SK-N-MC (cell line): ENCODE results near the gene SLC12A8.

Source experiments
- DNase-seq: peaks from one replicate; pipeline ENCODE4 v3.0.0-alpha.2; 2011; ENCODE audit warnings: low read depth, low spot score
- H3K27ac ChIP-seq: fragments of 200-600 bp; sonication (generic); 2 replicates; pipeline ENCODE4 v1.5.1; 2016; ENCODE audit warnings: mixed run types
- H3K36me3 ChIP-seq: fragments of 200-600 bp; sonication (generic); 2 replicates; pipeline ENCODE4 v1.6.1; 2017; ENCODE audit warnings: antibody characterized with exemption, low read length, mixed read lengths; ENCODE audit not compliant: insufficient read depth
- H3K4me3 ChIP-seq: fragments of 200-600 bp; sonication (generic); 2 replicates; pipeline ENCODE4 v1.5.1; 2016
- H3K9ac ChIP-seq: fragments of 200-600 bp; sonication (generic); 2 replicates; pipeline ENCODE4 v1.8.0; 2017; ENCODE audit warnings: mixed run types, mixed read lengths; ENCODE audit not compliant: insufficient read length
- H3K9me3 ChIP-seq: fragments of 200-600 bp; sonication (generic); 2 replicates; pipeline ENCODE4 v1.6.1; 2017; ENCODE audit warnings: low read depth, mild to moderate bottlenecking, antibody characterized with exemption, low read length, moderate library complexity, mixed read lengths
- EZH2 ChIP-seq: fragments of 200-600 bp; sonication (generic); IDR thresholded peaks from one replicate; pipeline ENCODE4 v1.6.1; 2017; ENCODE audit warnings: antibody characterized with exemption
- FOXP2 ChIP-seq: optimal IDR thresholded peaks from 2 replicates; pipeline ENCODE3; 2011; ENCODE audit warnings: mild to moderate bottlenecking, moderate library complexity; ENCODE audit not compliant: insufficient read depth; ENCODE audit errors: extremely low read length, control extremely low read depth
- POLR2AphosphoS5 ChIP-seq: IDR thresholded peaks from 2 replicates; pipeline ENCODE4 v1.6.1; 2012; ENCODE audit warnings: mild to moderate bottlenecking, low read depth, low read length, borderline replicate concordance

SLC12A8 gene

DNA sequence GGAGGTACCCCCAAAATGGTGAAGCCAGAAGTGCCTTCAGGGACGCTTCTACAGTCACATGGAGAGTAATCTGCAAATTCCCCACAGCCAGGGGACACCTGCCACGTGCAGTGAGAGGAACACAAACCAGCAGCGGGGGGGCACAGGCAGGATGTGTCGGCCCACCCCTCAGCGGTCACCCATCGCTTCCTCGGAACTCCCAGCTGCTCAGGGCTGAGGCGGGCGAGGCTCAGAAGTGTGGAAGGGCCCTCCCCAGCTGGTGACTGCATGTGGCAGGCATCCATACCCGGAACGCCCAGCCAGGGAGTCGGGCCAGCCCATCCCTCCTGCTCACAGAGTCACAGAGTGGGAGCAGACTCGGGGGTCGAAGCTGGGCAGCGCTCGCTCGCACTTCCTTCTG, 63.7 kb downstream of the SLC12A8 start:
- no peaks in the 10 kb centered on the region for H3K9me3 ChIP-seq
- H3K9ac ChIP-seq = no peak overlapping the region
- TF ChIP-seq EZH2 = no peak
- no peak for TF ChIP-seq FOXP2
- H3K27ac ChIP-seq = no peak overlapping the region
- H3K4me3 ChIP-seq = no peak overlapping the region
- no peak for DNase-seq
- H3K36me3 ChIP-seq = no peaks in the 10 kb centered on the region

DNA sequence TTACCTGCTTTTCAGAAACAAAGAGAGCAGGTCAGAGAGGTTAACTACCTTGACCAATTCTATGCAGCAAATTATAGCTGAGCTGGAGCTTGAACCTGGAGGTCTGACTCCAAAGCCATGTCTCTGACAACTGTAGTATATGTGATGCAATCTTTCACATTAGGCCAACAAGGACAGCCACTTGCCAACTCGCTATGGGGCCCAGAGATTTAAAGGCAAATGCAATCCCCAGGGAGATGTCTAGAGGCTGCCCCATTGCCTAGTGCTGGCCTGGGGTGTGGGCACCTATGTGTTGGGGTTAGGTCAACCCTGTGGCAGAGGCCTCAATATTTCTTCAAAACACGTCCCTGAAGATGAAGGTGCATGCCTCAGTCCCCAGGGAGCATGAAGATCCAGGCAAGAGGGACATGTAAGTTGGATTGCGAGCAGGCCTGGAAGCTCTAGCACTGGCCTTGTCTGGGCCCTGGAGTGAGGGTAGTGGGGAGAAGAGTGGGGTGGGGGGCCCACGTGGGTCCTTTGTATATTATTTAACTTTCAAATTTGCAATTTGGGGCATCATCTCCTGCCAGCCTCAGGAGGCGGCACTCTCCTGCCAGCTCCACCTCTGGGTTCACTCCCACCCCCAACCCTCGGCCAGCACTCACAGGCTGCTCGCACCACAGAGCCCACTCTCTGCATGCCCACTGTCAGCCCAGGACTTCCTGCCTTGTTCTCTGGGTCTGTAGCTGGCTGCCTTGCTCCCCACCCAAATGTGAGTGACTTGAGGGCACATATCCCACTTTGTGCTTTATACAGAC, 64.3 kb downstream of the SLC12A8 start:
- Histone ChIP-seq H3K9me3 (no peaks in the 10 kb centered on the region), H3K36me3 (no peaks in the 10 kb centered on the region)

DNA sequence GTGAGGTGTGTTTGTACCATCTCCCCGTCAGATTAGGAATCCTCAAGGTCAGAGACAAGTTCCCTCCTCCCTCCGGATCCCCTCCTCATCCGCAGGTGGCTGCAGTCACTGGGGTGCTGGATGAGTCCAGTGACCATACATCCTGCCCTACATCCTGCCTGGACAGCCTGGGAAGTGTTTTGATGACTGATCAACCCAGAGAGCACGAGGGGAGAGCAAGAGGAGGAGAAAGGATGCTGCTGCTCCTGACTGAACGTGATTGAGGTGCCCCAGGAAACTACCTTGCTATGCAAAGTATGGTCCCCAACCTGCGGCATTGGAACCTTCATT, 65.1 kb downstream of the SLC12A8 start:
- Histone ChIP-seq H3K4me3 (no peak overlapping the region), H3K9me3 (no peaks in the 10 kb centered on the region), H3K27ac (no peak overlapping the region), H3K36me3 (no peaks in the 10 kb centered on the region), H3K9ac (no peak overlapping the region)
- no peak for TF ChIP-seq POLR2AphosphoS5
- no peak for TF ChIP-seq EZH2
- TF ChIP-seq FOXP2 = no peak
- DNase-seq = no peak

More for the DNA sequence above, 64.3 kb downstream of the SLC12A8 start:
- TF ChIP-seq EZH2 (no peak), FOXP2 (no peak), POLR2AphosphoS5 (no peak)
- H3K4me3 ChIP-seq = no peak overlapping the region
- DNase-seq = no peak
- no peak overlapping the region for H3K9ac ChIP-seq
- no peak overlapping the region for H3K27ac ChIP-seq

DNA sequence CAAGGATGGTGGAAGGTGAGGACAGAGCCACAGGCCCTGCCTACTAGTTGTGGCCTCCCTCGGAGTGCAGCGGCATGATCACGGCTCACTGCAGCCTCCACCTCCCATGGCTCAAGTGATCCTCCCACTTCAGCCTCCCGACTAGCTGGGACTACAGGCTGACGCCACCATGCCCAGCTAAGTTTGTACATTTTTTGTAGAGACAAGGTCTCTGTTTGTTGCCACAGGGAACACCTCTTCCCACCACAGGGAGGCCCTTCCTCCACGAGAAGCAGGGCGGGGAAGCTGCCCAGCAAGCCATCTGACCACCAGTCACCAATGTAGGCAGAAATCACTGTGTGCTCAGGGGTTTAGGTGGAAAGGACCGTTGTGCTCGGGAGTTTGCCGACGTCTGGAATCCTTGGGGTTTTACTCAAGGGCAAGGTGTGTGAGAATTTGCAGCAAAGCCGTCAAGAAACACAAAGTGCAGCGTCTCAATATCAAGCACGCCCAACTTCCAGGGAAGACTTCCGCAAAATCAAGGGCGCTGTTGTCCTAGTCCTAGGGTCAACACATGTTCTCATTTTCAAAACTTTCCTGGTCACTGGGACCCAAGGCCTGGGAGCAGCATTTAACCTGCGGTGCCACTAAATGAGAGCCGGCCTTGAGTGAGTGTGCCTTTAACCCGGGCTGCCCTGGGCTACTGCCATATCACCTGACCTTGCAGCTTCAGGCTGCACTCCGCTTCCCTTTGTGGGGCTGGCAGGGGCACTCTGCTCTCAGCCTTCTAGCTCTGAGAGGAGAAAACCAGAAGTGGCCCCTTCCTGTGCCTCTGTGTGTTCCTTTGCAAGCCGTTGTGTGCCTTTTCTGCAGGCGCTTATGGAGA, 65.7 kb downstream of the SLC12A8 start:
- H3K27ac ChIP-seq = no peak overlapping the region
- no peak overlapping the region for H3K9ac ChIP-seq
- no peaks in the 10 kb centered on the region for H3K36me3 ChIP-seq
- H3K4me3 ChIP-seq = no peak overlapping the region
- no peaks in the 10 kb centered on the region for H3K9me3 ChIP-seq
- DNase-seq = no peak
- TF ChIP-seq FOXP2 (no peak), POLR2AphosphoS5 (no peak)

DNA sequence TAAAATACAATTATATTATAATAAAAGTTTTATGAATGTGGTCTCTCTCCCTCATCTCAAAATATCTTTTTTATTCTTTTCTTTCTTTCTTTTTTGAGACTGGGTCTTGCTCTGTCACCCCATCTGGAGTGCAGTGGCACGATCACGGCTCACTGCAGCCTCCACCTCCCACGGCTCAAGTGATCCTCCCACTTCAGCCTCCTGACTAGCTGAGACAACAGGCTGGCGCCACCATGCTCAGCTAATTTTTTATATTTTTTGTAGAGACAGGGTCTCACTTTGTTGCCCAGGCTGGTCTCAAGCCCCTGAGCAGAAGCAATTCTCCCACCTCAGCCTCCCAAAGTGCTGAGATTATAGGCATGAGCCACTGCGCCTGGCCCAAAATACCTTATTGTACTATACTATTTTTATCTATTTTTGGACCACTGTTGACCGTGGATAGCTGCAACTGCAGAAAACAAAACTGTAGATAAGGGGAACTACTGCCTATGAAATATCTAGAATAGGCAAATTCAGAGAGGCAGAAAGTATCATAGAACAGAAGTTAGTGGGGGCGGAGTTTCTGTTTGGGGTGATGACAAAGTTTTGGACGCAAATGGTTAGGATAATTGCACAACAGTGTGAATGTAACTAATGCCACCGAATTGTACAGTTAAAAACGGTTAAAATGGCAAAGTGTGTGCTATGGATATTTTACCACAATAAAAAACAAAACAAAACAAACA, 66.6 kb downstream of the SLC12A8 start:
- H3K27ac ChIP-seq = no peak overlapping the region
- no peak for DNase-seq
- no peak overlapping the region for H3K4me3 ChIP-seq
- no peaks in the 10 kb centered on the region for H3K9me3 ChIP-seq
- H3K9ac ChIP-seq = no peak overlapping the region
- H3K36me3 ChIP-seq = no peaks in the 10 kb centered on the region
- TF ChIP-seq EZH2 (no peak), POLR2AphosphoS5 (no peak), FOXP2 (no peak)

DNA sequence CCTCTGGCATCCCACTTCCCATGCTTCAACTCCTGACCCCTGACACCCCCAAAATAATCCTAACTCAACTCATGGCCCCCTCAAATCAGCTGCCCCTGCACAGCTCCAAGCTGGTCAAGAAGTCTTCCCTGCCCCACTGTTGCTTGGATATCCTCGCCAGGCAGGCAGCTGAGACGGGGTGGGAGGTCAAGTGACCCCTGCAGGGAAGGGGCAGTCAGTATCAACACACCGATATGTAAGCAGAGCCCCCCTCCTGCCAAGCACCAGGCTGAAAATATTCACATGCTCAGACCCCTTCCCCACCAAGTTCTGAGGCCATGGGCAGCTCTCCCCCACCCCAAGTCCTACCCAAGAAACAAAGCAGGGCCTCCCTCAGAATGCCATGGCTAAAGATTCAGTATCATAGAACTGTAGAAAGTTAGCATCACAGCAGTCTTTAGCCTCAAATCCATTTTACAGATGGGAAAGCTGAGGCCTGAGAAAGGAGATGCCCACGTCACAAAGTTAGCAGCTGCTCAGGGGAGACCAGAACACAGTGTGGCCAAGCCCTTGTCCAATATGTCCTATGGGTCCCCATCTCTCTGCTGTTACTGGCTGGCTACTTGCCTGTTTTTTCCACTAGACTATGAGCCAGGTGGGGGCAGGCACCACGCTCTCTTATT, 67.8 kb downstream of the SLC12A8 start:
- Histone ChIP-seq H3K9me3 (no peaks in the 10 kb centered on the region), H3K36me3 (no peaks in the 10 kb centered on the region), H3K27ac (no peak overlapping the region), H3K4me3 (no peak overlapping the region; the same call in 1 of the 2 replicates), H3K9ac (no peak overlapping the region)
- DNase-seq = no peak
- TF ChIP-seq EZH2 (no peak), POLR2AphosphoS5 (no peak), FOXP2 (no peak)

DNA sequence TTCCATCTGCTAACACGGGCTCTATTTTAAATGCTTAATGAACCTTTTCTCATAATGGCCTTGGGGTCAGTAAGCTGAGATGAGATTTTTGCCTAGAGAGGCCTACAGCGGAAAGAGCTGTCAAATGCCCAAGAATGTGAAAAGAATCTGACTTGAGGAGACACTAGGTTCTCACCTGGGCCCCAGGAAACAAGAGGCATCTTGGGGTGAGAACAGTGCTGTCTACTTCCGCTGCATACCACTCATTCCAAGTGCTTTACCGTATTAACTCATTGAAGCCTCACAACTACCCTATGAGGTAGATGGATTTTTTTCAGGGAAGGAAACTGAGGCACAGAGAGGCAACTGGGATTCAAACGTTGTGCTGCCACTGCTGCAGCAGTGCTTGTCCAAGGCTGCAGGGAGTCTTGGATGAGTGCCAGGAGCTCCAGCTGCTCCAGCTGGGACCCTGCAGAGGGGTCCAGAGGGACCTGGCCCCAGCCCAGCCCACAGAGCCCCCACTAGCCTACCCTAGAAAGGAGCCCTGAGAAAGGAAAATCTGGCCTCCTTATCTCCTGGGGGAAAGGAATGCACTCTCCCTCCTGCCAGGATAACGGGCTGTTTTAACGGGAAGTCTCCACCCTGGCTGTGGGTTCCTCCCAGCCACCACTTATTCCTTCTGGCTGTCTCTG, 68.4 kb downstream of the SLC12A8 start:
- Histone ChIP-seq H3K4me3 (no peak overlapping the region; the same call in 1 of the 2 replicates), H3K27ac (no peak overlapping the region), H3K9ac (no peak overlapping the region), H3K36me3 (no peaks in the 10 kb centered on the region), H3K9me3 (no peaks in the 10 kb centered on the region)
- TF ChIP-seq EZH2 (no peak), POLR2AphosphoS5 (no peak), FOXP2 (no peak)
- DNase-seq = no peak

DNA sequence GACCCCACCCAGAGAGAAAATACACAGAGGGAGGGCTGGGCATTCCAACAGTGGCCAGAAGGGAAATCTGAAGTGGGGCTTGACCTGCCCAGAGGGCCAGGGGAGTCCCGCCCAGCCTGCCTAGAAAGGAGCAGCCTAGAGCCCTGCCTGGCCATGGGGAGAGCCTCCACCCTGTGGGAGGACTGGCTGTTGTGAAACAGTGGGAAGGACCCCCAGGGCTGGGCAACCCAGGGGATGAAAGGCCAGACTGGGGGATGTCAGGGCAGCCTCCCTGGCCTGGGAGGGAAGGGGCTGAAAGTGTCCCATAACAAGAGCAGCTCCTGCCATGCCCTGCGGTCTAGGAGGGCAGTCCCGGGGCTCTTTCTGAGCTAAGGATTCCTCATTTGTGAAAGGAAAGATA, 69.0 kb downstream of the SLC12A8 start:
- H3K4me3 ChIP-seq = no peak overlapping the region
- no peak for TF ChIP-seq POLR2AphosphoS5
- no peak for TF ChIP-seq FOXP2
- no peak for TF ChIP-seq EZH2

More for the DNA sequence above, 69.0 kb downstream of the SLC12A8 start:
- Histone ChIP-seq H3K9ac (no peak overlapping the region), H3K36me3 (no peaks in the 10 kb centered on the region), H3K27ac (no peak overlapping the region), H3K9me3 (no peaks in the 10 kb centered on the region)
- DNase-seq = no peak
